ENCODE data around the gene SMC4. TPM values are rescaled to one million over a fixed set of nuclear protein-coding genes. Genes with fewer than 3 reads are reported as not detected.
"Not testable (repeated sequence)": the region's sequence is repeated elsewhere in the genome, so short reads cannot be mapped to it uniquely, and the experiment has no call there.

SMC4 gene
- 36.5 TPM for total RNA-seq

- Histone ChIP-seq H3K4me3 (ENCODE audit: low read length in 3 of 3) (peak within 1 kb of the TSS; percentile 84 to 98 (median 92)), H3K27me3 (ENCODE audit: control insufficient read depth in 3 of 3, insufficient read depth in 3 of 3, low read length in 3 of 3) (no peaks in the 10 kb centered on the region), H3K27ac (ENCODE audit: low read depth, low read length) (peak within 1 kb of the TSS; percentile 79), H3K4me1 (ENCODE audit: control insufficient read depth in 3 of 3, insufficient read depth in 3 of 3, low read length in 3 of 3) (peaks cover 11 to 22% (median 15%) of the 10 kb centered on the region in 3 donors), H3K36me3 (ENCODE audit: control insufficient read depth in 3 of 3, insufficient read depth in 3 of 3, low read length in 3 of 3) (no peaks in the 10 kb centered on the region), H3K9ac (ENCODE audit: low read depth in 1 of 3, low read length in 3 of 3) (peak within 1 kb of the TSS; percentile 83 to 91 (median 85)), H3K9me3 (ENCODE audit: control insufficient read depth in 3 of 3, low read length in 3 of 3) (no peaks in the 10 kb centered on the region)
These were observed at the start of gene SMC4, which contains the start of gene IFT80 for GRCh38 chr3:160399125-160400029. SMC4 (plus strand) TSS chr3:160399650; CDS start chr3:160400827, 1,177 bp downstream. IFT80 (minus strand) TSS chr3:160399225; CDS start chr3:160384600, 14,625 bp downstream.

DNA sequence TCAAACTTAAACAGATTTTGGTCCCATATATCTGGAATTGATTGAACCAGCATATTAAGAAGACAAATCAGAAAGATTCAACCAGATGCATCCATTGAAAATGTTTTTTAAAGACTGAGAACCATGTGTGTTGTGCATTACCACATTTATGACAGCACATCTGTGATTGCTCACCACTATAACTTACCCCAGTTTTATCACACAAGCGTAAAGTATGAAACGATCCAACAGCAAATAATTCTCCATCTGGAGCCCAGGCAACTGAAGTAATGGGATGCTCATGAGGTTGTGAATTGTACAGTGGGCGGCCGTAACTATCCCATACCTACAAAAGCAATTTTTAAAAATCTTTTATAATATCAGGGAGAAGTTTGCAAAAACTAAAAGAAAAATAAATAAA, 43.6 kb upstream of the SMC4 start:
- Histone ChIP-seq H3K9ac (ENCODE audit: low read depth in 1 of 3, low read length in 3 of 3) (no peak overlapping the region), H3K4me3 (ENCODE audit: low read length in 3 of 3) (no peak overlapping the region), H3K4me1 (ENCODE audit: control insufficient read depth in 3 of 3, insufficient read depth in 3 of 3, low read length in 3 of 3) (no peaks in the 10 kb centered on the region), H3K27ac (ENCODE audit: low read depth, low read length) (no peak overlapping the region), H3K36me3 (ENCODE audit: control insufficient read depth in 3 of 3, insufficient read depth in 3 of 3, low read length in 3 of 3) (peaks cover 0 to 10% (median 3%) of the 10 kb centered on the region in 3 donors), H3K9me3 (ENCODE audit: control insufficient read depth in 3 of 3, low read length in 3 of 3) (no peaks in the 10 kb centered on the region), H3K27me3 (ENCODE audit: control insufficient read depth in 3 of 3, insufficient read depth in 3 of 3, low read length in 3 of 3) (no peaks in the 10 kb centered on the region)

GRCh38 chr3:160362896-160363295, 36.6 kb upstream of the SMC4 start:
- not testable (repeated sequence) for H3K9ac ChIP-seq (ENCODE audit: low read depth in 1 of 3, low read length in 3 of 3); H3K27ac ChIP-seq (ENCODE audit: low read depth, low read length)

GRCh38 chr3:160365869-160366522, 33.5 kb upstream of the SMC4 start:
- H3K9ac ChIP-seq (ENCODE audit: low read depth in 1 of 3, low read length in 3 of 3): no peak overlapping the region
- H3K27ac ChIP-seq (ENCODE audit: low read depth, low read length): no peak overlapping the region
- no peak overlapping the region for H3K4me3 ChIP-seq (ENCODE audit: low read length in 3 of 3)
- H3K27me3 ChIP-seq (ENCODE audit: control insufficient read depth in 3 of 3, insufficient read depth in 3 of 3, low read length in 3 of 3): no peaks in the 10 kb centered on the region
- H3K36me3 ChIP-seq (ENCODE audit: control insufficient read depth in 3 of 3, insufficient read depth in 3 of 3, low read length in 3 of 3): peaks cover 0 to 3% (median 0%) of the 10 kb centered on the region in 3 donors
- H3K4me1 ChIP-seq (ENCODE audit: control insufficient read depth in 3 of 3, insufficient read depth in 3 of 3, low read length in 3 of 3): no peaks in the 10 kb centered on the region
- H3K9me3 ChIP-seq (ENCODE audit: control insufficient read depth in 3 of 3, low read length in 3 of 3): no peaks in the 10 kb centered on the region

More at GRCh38 chr3:160362896-160363295, 36.6 kb upstream of the SMC4 start:
- H3K36me3 ChIP-seq (ENCODE audit: control insufficient read depth in 3 of 3, insufficient read depth in 3 of 3, low read length in 3 of 3); H3K4me1 ChIP-seq (ENCODE audit: control insufficient read depth in 3 of 3, insufficient read depth in 3 of 3, low read length in 3 of 3); H3K4me3 ChIP-seq (ENCODE audit: low read length in 3 of 3); H3K27me3 ChIP-seq (ENCODE audit: control insufficient read depth in 3 of 3, insufficient read depth in 3 of 3, low read length in 3 of 3); H3K9me3 ChIP-seq (ENCODE audit: control insufficient read depth in 3 of 3, low read length in 3 of 3): not testable (repeated sequence)

GRCh38 chr3:160368804-160369203, 30.6 kb upstream of the SMC4 start:
- Histone ChIP-seq H3K27me3 (ENCODE audit: control insufficient read depth in 3 of 3, insufficient read depth in 3 of 3, low read length in 3 of 3) (no peaks in the 10 kb centered on the region), H3K4me3 (ENCODE audit: low read length in 3 of 3) (no peak overlapping the region), H3K9ac (ENCODE audit: low read depth in 1 of 3, low read length in 3 of 3) (no peak overlapping the region), H3K9me3 (ENCODE audit: control insufficient read depth in 3 of 3, low read length in 3 of 3) (no peaks in the 10 kb centered on the region), H3K36me3 (ENCODE audit: control insufficient read depth in 3 of 3, insufficient read depth in 3 of 3, low read length in 3 of 3) (peaks cover 0 to 6% (median 0%) of the 10 kb centered on the region in 3 donors), H3K27ac (ENCODE audit: low read depth, low read length) (no peak overlapping the region), H3K4me1 (ENCODE audit: control insufficient read depth in 3 of 3, insufficient read depth in 3 of 3, low read length in 3 of 3) (no peaks in the 10 kb centered on the region)

DNA sequence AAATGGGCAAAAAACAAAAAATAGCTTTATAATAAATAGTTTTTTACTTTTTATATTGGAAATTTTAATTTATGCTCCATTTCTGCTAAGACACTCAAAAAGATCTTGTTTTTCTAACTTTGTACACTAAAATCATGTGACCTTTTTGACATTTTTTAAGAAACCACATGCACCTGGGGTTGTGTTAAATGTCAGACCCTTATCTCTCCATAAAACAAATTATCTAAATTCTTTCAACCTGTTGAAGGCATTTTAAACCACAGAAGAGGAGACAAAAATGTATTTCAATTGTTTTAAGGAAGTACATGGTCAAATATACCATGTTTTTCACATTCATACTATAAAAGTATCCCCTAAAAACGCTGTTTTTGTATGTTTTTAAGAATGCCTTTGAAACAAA, 29.7 kb upstream of the SMC4 start:
- Histone ChIP-seq H3K9me3 (ENCODE audit: control insufficient read depth in 3 of 3, low read length in 3 of 3) (no peaks in the 10 kb centered on the region), H3K36me3 (ENCODE audit: control insufficient read depth in 3 of 3, insufficient read depth in 3 of 3, low read length in 3 of 3) (peaks cover 0 to 8% (median 2%) of the 10 kb centered on the region in 3 donors), H3K27ac (ENCODE audit: low read depth, low read length) (no peak overlapping the region), H3K4me3 (ENCODE audit: low read length in 3 of 3) (no peak overlapping the region), H3K4me1 (ENCODE audit: control insufficient read depth in 3 of 3, insufficient read depth in 3 of 3, low read length in 3 of 3) (no peaks in the 10 kb centered on the region), H3K9ac (ENCODE audit: low read depth in 1 of 3, low read length in 3 of 3) (no peak overlapping the region), H3K27me3 (ENCODE audit: control insufficient read depth in 3 of 3, insufficient read depth in 3 of 3, low read length in 3 of 3) (no peaks in the 10 kb centered on the region)

GRCh38 chr3:160370987-160371857, 28.2 kb upstream of the SMC4 start:
- H3K27ac ChIP-seq (ENCODE audit: low read depth, low read length): no peak overlapping the region
- H3K27me3 ChIP-seq (ENCODE audit: control insufficient read depth in 3 of 3, insufficient read depth in 3 of 3, low read length in 3 of 3): no peaks in the 10 kb centered on the region
- H3K9me3 ChIP-seq (ENCODE audit: control insufficient read depth in 3 of 3, low read length in 3 of 3): no peaks in the 10 kb centered on the region
- no peaks in the 10 kb centered on the region for H3K4me1 ChIP-seq (ENCODE audit: control insufficient read depth in 3 of 3, insufficient read depth in 3 of 3, low read length in 3 of 3)
- H3K9ac ChIP-seq (ENCODE audit: low read depth in 1 of 3, low read length in 3 of 3): no peak overlapping the region
- peaks cover 0 to 4% (median 2%) of the 10 kb centered on the region in 3 donors for H3K36me3 ChIP-seq (ENCODE audit: control insufficient read depth in 3 of 3, insufficient read depth in 3 of 3, low read length in 3 of 3)
- H3K4me3 ChIP-seq (ENCODE audit: low read length in 3 of 3): no peak overlapping the region

DNA sequence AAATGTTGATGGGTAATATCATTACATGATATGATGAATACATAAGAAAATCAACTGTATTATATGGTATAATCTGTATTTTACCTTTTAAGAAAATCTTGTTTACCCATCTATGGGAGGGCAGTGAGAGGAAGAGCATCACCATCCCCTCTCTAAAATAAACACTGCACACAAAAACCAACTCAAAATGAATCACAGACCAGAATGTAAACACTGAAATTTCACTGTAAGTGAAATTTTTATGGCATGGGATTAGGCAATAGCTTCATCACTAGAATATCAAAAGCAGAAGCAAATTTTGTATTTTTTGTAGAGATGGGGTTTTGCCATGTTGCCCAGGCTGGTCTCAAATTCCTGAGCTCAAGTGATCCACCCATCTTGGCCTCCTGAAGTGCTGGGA, 26.7 kb upstream of the SMC4 start:
- peaks cover 0 to 4% (median 2%) of the 10 kb centered on the region in 3 donors for H3K36me3 ChIP-seq (ENCODE audit: control insufficient read depth in 3 of 3, insufficient read depth in 3 of 3, low read length in 3 of 3)
- no peaks in the 10 kb centered on the region for H3K4me1 ChIP-seq (ENCODE audit: control insufficient read depth in 3 of 3, insufficient read depth in 3 of 3, low read length in 3 of 3)
- no peak overlapping the region for H3K27ac ChIP-seq (ENCODE audit: low read depth, low read length)
- no peak overlapping the region for H3K9ac ChIP-seq (ENCODE audit: low read depth in 1 of 3, low read length in 3 of 3)
- H3K4me3 ChIP-seq (ENCODE audit: low read length in 3 of 3): no peak overlapping the region
- no peaks in the 10 kb centered on the region for H3K9me3 ChIP-seq (ENCODE audit: control insufficient read depth in 3 of 3, low read length in 3 of 3)
- no peaks in the 10 kb centered on the region for H3K27me3 ChIP-seq (ENCODE audit: control insufficient read depth in 3 of 3, insufficient read depth in 3 of 3, low read length in 3 of 3)

DNA sequence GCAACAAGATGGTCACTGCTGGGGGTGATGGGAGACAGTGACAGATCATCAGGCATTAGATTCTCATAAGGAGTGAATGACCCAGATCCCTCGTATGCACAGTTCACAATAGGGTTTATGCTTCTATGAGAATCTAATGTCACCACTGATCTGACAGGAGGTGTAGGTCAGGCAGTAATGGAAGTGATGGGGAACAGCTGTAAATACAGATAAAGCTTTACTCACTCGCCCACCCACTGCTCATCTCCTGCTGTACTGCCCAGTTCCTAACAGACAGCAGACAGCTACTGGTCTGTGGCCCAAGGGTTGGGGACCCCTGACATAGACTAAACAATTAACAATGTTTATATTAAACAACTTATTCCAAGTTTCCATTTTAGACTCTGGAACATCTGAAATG, 25.8 kb upstream of the SMC4 start:
- Histone ChIP-seq H3K9me3 (ENCODE audit: control insufficient read depth in 3 of 3, low read length in 3 of 3) (no peaks in the 10 kb centered on the region), H3K4me3 (ENCODE audit: low read length in 3 of 3) (no peak overlapping the region), H3K36me3 (ENCODE audit: control insufficient read depth in 3 of 3, insufficient read depth in 3 of 3, low read length in 3 of 3) (peaks cover 0 to 4% (median 2%) of the 10 kb centered on the region in 3 donors), H3K9ac (ENCODE audit: low read depth in 1 of 3, low read length in 3 of 3) (no peak overlapping the region), H3K27me3 (ENCODE audit: control insufficient read depth in 3 of 3, insufficient read depth in 3 of 3, low read length in 3 of 3) (no peaks in the 10 kb centered on the region), H3K27ac (ENCODE audit: low read depth, low read length) (no peak overlapping the region), H3K4me1 (ENCODE audit: control insufficient read depth in 3 of 3, insufficient read depth in 3 of 3, low read length in 3 of 3) (no peaks in the 10 kb centered on the region)

Measured in skeletal muscle tissue (tissue), 4 donors.